Limb (tissue), 2 donors: ENCODE results near the gene RPGRIP1L.

Experiments used
- DNase-seq, 2 donors: peaks; one replicate each; pipeline ENCODE4 v3.0.0-alpha.2; 2016; ENCODE audit errors: extremely low spot score in 2 of 2

RPGRIP1L gene

DNA sequence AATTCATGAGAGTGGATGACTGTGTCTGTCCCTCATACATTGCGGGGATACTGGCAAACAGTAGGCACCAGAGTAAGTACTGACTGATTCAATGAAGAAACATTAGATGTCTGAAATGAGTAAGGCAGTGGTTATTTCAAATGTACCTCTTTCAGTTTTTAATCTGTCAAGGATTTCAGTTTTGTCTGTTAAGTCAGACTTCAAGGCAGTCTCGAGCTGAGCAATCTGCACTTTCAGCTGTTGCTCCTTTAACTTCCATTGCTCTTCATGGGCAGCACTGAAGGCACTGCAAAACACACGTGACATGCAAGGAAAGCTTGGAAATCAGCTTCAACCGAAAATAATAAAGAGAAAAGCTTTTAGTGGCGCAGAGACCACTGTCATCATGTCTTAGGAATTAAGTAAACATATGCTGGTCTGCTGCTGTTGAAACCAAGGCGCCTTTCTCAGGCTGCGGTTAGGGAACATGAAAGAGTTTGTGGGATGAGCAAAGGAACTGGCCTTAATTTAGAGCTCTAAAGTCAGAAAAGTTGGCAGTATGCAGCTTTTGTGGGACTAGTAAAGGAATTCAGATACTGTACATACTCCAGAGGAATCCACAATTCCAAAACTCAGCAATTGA, 38.8 kb downstream of the RPGRIP1L start:
- DNase-seq = peak in 1 of 2 donors; percentile 70

DNA sequence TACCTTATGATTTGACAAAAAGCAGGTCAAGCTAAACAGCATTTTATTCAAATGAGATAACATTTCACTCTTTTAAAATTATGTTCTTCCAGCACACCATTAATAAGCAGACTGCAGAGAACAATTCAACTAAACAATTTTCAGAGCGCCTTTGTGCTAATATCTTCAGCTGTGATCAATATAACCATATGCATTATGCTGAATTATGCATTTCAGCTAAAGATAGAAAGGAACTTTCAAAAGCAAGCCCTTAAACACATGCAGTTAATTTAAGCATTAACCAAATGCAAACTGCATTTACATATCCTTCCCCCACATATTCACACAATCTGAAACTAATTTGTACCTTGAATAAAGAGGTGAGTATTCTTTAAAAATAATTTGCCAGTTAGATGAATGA, 41.6 kb downstream of the RPGRIP1L start:
- no peak for DNase-seq

DNA sequence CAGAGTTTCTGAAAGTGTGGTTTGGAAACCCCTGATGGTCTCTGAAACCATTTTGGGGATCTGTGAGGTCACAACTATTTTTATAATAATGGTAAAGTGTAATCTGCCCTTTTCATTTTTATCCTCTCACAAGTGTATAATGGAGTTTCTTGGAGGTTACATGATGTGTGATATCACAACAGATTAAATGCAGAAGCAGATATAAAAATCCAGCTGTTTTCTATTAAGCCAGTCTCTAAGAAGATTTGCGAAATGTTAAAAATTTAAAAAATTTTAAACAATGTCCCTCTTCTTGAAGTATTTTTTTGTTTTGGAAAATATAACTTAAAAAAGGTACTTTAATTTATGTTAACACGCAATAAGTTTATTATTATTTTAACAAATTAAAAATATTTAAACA, 48.7 kb downstream of the RPGRIP1L start:
- no peak for DNase-seq

DNA sequence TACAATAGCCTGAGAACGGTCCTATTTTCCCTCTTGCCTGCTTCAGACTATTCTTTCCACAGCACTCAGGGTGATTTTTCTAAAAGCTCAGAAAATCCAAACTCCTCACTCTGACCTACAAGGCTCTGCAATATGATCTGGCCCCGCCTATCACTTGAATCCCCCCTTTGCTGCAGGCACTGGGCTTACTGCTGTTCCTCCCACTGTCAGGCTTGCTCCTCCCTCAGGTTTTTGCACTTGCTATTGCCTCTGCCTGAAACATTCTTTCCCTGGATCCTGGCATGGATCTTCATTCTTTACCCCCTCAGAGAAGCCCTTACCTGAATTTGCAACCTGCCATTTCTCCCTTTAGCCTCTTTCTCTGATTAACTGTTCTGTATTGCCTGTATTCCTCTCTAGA, 52.3 kb downstream of the RPGRIP1L start:
- no peak for DNase-seq

DNA sequence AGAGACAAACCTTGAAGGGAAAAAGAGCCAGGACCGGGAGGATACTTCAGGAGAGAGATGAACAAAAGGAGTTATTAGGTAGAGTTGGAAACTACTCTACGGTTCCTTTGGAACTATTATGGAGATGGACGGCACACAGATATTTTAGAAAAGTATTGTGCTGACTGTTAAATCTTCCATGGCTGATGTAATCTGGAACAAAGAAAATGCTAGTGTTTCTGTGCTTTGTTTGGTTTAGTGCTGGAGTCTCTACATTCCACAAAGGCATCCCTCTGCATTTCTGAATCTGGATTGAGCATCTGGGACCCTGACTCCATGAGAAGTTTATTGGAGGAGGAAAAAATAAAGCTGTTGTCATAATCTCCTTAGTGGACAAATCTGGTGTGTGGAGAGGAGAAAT, 57.2 kb downstream of the RPGRIP1L start:
- DNase-seq = no peak

DNA sequence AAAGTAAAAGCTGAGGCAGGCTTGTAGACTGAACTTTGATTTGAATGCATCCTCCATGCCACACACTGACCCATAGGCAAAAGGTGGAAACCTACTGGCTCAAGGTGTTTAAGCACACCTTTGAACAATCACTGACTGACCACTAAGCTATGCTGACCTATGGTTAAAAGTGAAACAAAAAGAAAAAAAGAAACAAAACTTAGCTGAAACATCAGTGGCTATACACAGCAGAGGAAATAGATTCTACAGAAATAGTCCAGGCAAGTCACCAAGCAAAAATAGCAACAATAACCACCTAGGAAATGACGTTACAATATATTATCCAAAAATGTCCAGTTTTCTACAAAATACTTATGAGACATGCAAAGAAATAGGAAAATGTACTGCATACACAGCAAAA, 60.2 kb downstream of the RPGRIP1L start:
- no peak for DNase-seq

DNA sequence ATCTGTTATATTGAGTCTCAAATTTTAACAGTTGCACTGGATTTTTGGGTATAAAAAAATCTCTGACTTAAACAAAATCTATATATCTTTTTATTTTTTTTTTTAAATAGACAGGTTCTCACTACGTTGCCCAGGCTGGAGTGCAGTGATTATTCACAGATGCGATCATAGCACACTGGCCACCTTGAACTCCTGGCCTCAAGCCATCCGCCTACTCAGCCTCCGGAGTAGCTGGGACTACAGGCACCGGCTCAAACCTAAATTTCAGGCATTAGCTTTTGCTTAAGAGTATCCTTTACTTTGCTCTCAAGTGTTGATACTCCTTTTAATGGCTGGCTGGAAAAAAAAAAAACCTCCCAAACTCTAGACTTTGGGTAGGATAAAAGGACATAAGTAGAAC, 61.6 kb downstream of the RPGRIP1L start:
- no peak for DNase-seq

DNA sequence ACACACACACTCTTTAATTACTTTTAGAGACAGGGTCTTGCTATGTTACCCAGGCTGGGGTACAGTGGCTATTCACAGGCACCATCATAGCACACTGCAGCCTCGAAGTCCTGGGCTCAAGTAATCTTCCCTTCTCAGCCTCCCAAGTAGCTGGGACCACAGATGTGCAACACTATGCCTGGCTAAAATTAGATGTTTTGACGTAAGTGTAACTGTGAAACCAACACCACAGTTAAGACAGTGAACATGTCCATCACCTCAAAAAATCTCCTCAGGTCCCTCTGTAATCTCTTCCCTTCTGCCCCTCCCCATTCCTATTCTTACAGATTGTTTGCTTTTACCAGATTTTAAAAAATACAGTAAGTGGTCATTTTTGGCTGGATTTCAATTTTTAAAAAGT, 66.7 kb downstream of the RPGRIP1L start:
- DNase-seq = no peak

DNA sequence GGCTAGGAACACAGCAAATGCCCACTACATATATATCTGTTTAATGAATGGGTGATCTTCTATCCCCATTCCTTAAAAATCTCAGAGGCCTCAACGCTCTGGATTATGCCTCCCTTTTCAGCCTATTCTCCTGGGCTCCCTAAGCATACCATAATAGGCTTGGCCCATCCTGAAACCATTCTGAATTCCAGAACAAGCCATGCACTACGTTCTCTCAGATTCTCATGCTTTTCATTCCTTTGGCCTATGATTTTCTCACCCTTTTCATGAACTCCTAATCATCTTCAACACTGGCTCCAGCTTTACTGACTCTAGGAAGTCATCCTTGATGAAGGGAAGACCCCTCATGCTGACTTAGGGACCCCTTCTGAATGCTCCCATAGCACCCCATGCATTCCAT, 71.1 kb downstream of the RPGRIP1L start:
- DNase-seq = no peak

DNA sequence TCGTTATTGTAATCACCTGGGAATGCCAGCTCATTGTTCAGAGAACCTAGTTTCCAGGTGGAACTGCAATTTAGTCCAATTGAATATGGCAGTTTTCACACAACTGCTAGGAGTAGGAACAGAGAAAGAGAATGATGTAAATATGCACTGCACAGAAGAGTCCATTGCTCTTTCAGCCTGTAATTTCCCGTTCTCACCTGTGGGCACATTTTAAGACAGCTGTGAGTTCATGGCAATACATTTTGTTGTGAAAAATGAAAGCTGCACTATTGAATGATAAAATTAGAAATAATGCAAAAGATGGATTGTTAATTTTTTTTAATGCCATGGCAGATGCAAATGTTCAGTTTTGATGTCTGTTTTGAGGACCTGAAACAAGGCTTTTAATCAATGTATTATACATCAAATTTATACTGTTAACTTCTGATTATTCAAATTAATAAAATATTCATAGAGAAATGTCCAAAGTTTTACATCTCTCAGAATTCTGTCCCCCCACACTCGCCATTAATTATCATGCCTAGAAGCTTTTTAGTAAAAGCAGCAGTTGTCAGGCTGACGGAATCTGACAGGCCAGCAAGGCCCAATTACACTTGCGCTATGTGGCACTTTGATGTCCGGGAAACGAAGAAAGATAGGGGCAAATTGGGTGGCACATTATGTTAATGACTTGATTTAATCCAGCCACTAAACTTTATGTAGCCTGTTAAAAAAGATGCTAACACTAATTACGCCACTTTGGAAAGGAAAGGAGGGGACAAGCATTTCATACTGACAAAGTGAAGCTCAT, 72.2 kb downstream of the RPGRIP1L start:
- no peak for DNase-seq

DNA sequence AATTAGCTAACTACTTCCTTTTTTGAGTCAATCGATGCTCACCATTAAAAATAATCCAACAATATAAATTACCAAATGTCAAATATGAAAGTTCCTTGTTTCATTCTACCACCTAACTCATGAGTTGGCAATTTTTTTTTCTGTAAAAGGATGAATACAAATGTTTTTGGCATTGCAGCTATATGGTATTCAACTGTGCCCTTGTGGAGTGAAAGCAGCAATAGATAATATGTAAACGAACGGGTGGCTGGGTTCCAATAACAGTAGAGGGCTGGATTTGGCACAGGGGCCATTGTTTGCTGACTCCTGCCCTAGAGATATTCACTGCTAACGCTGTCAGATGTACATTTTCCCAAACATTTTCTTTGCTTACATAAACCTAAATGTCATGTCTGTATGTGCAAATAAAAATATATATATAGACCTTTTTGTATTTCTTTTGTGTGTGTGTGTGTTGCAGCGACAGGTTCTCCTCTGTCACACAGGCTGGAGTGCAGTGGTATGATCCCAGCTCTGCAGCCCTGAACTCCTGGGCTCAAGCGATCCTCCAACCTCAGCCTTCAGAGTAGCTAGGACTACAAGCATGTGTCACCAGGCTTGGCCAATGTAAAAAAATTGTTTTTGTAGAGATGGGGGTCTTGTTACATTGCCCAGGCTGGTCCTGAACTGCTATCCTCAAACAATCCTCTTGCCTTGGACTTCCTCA, 73.9 kb downstream of the RPGRIP1L start:
- DNase-seq = no peak

DNA sequence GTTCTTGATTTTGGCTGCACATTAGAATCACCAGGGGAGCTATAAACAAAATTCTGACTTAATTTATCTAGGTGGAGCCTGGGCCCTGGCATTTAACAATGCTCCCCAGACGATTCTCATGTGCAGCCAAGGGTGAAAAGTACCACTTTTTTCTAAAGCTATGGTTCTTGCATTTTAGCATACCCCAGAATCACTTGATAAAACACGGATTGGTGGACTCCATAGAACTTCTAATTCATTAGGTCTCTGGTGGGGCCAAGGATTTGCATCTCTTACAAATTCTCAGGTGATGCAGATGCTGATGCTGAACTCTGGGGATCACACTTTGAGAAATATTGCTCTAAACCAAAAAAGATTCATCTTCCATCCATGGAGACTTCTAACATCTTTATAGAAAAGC, 74.5 kb downstream of the RPGRIP1L start:
- DNase-seq = no peak

DNA sequence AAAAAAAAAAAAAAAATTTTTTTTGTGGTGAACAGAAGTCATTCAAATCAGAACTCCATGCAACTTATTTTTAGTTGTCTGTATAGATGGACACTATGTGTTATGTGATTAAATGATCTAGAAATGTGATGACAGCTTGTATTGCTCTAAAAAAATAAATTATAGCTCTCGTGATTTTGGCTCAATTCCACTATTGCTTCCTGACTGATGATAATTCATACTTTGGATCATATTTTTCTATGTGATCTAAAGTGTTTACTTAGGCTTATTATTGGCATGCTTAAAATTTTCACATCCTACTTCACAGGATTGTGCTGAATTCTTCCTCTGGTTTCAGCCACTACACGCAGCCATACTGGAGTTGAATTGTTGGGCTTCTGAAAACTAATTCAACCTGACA, 76.8 kb downstream of the RPGRIP1L start:
- DNase-seq = no peak

DNA sequence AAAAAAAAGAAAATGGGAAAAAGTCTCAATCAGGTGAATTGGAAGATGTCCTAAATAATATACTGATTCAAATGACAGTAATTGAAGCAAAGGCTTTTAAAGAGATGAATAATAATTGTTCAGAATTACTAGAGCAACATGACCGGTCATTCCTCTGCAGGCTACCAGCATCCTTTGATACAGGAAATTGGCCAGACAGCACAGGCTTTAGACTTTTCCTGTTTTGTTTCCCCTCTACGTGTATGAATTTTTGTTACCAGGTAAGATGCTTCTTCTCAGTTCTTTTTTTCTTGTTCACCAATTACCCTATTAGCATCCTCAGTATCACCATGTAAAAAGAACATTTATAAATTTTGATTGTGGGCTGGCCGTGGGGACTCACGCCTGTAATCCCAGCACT, 77.5 kb downstream of the RPGRIP1L start:
- DNase-seq = no peak

DNA sequence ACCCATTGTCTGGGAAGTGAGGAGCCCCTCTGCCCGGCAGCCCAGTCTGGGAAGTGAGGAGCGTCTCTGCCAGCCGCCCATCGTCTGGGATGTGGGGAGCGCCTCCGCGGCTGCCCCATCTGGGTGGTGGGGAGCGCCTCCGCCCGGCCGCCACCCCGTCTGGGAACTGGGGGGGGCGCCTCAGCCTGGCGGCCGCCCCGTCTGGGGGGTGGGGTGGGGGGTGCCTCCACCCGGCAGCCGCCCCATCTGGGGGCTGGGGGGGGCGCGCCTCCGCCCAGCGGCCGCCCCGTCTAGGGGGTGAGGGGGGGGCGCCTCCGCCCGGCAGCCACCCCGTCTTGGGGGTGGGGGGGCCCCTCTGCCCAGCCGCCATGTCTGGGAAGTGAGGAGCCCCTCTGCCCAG, 78.4 kb downstream of the RPGRIP1L start:
- no peak for DNase-seq

DNA sequence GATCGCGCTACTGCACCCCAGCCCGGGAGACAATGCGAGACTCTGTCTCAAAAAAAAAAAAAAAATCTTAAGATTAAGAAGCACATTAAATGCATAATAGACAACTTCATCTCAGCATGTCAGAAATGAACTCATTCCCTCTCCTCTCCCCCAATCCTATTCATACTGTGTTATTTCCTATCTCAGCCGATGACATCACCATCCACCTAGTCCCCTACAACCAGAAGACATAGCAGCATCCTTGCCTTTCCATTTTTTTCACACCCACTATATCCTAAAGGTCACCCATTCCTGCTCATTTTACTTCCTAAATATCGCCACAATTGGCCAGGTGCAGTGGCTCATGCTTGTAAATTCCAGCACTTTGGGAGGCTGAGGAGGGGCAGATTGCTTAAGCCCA, 81.3 kb downstream of the RPGRIP1L start:
- no peak for DNase-seq

DNA sequence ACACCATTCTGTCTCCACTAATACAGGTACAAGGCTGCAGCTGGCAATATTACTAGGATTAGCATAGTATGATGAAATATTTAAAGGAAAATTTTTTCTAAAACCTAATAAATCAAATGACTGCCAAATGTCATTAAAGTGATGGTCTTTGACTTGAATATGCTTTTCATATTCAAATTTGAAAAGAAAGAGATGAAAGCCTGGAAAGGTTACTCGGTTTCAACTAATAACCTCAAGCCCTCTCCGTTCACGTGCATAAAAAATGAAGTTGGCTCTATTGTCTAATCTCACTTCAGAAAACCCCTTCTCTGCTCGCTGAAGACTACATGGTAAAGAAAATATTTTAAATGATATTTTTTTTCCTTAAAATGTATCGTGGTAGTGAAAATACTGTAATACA, 83.2 kb downstream of the RPGRIP1L start:
- no peak for DNase-seq

DNA sequence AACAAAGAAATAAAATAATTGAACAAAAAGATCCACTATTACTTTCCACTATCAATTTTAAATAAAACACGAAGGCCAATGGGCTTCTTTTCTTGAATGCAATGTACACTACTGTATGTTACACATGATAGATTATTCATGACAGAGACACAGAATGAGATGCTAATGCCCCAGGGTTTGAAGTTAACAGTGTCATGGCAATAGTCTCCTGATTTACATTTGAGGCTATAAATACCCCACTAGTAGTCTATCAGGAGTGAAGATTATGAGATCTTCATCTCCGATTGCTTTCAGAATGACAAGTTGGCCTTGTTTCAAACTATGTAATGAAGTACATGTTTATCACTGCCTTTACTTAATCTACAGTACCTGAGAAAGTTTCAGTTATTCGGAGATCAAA, 84.4 kb downstream of the RPGRIP1L start:
- no peak for DNase-seq

DNA sequence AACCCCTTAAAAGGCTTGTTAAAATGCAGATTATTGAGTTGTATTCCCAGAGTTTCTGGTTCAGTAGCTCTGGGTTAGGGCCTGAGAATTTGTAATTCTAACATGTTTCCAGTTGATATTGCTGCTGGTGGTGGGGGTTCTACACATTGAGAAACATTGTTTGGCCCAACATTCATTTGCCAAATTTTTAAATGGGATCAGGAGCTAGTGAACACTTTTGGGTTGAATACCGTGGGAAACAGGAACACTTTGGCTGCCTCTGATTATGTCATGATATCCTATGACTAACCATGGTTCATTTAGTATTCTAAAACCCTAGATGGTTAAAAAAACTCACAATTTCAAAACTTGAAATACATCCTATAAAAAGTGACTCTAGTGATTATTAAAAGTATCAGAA, 89.3 kb downstream of the RPGRIP1L start:
- DNase-seq = no peak

DNA sequence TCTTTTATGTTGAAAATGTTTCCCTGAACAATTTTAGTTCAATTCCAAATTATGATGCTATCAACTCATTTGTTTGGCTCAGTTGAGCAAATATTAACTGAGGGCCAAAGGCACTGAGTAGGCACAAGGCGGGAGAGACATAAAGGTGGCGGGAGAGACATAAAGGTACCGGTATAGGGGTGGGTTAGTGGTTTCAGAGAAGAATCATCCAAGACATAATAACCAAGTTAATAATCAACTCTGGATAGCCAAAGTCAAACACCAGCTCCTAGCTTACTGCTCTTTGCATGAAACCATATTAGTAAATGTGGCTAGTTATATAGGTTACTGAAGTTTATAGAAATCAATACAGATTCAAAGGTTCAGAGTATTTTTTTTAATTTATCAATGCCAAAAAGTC, 91.7 kb downstream of the RPGRIP1L start:
- no peak for DNase-seq

DNA sequence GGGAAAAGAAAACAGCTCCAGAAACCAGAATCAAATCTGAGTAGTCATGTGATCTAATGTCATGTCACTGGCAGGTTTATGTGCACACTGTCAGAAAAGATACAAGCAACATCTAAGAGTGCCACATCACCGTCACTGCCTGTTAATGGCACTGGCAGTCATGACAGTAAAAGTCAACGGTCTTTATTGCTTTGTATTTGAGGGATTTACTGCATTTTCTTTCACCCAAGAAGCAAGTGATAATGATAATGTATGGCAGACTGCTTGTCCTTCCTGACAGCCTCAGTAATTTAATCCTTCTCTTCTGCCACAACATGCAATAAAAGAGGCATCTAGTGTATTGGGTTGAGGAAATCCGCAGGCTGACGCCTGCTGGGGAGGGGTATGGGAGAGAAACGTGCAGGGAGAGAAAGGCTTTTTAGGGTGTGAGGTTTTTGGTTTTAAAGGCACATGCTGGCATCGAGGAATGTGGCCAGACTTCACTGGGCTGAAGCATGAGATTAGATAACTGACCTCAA, 92.4 kb downstream of the RPGRIP1L start:
- DNase-seq = no peak

DNA sequence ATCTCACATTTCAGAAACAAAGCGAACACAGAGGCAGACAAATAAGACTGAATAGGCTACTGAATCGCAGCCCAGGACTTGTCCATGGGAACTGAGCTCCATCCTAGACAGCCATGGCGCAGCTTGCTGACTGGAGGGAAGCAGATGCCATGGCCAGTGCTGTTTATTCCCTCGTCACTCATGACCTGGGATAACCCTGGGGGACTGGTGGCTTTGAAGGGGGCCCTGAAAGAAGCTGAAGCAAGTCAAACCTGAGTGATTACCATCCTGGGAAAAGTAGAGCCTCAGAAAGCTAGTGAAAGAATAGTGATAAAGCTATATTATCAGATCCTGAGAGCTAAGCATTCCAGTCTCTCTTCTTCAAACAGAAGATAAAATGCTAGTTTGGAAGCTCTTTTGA, 94.1 kb downstream of the RPGRIP1L start:
- DNase-seq = no peak

DNA sequence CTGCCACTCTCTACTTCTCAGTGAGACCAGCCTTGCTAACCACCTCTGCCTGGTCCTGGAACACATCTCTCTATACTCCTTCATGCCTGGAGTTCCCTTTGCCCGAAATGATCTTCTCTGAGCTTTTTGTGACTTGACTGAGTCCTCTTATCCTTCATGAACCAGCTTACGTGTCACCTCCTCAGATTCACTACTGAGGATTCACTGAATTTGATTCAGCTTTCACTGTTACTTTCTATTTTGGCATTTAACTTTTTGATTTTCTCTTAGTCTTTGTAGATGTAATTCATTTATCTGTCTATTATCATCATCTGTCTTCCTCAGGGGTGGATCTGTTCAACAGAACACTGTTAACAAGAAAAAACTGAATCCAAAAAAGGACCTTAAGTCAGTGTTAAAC, 95.6 kb downstream of the RPGRIP1L start:
- DNase-seq = no peak
